ENCODE results near the gene PRSS38.

PRSS38 gene

GRCh38 chr1:227793948-227794816 is 21.3 kb upstream of the PRSS38 start:
- DNase-seq: no peak

GRCh38 chr1:227794817-227795192 is 20.7 kb upstream of the PRSS38 start:
- no peak for DNase-seq

GRCh38 chr1:227795732-227796131 is 19.7 kb upstream of the PRSS38 start:
- no peak for DNase-seq

- DNase-seq: no peak
Measured at GRCh38 chr1:227796359-227796915, 19.0 kb upstream of the PRSS38 start.

- DNase-seq: no peak
Measured at GRCh38 chr1:227797144-227797543, 18.3 kb upstream of the PRSS38 start.

- DNase-seq: no peak
Measured at GRCh38 chr1:227797625-227798024, 17.9 kb upstream of the PRSS38 start.

- no peak for DNase-seq
Measured at GRCh38 chr1:227798078-227798802, 17.2 kb upstream of the PRSS38 start.

- no peak for DNase-seq
Measured at GRCh38 chr1:227799756-227800155, 15.7 kb upstream of the PRSS38 start.

- DNase-seq: no peak
Measured at GRCh38 chr1:227803933-227804332, 11.5 kb upstream of the PRSS38 start.

- no peak for DNase-seq
Measured at GRCh38 chr1:227805606-227806197, 9.8 kb upstream of the PRSS38 start.

GRCh38 chr1:227808566-227808965 is 6.9 kb upstream of the PRSS38 start:
- DNase-seq: no peak

GRCh38 chr1:227809026-227809425 is 6.4 kb upstream of the PRSS38 start:
- DNase-seq: no peak

GRCh38 chr1:227813962-227814361 is 1.5 kb upstream of the PRSS38 start:
- no peak for DNase-seq

GRCh38 chr1:227816750-227817446 is 1.4 kb downstream of the PRSS38 start:
- no peak for DNase-seq

- DNase-seq: no peak
Measured at GRCh38 chr1:227823537-227823936, 8.1 kb downstream of the PRSS38 start.

- DNase-seq: no peak
Measured at GRCh38 chr1:227824204-227824603, 8.7 kb downstream of the PRSS38 start.

- no peak for DNase-seq
Measured at GRCh38 chr1:227828786-227829185, 13.3 kb downstream of the PRSS38 start.

GRCh38 chr1:227838181-227838580 is 22.7 kb downstream of the PRSS38 start:
- DNase-seq: no peak

- DNase-seq: no peak
Measured at GRCh38 chr1:227841096-227841495, 25.6 kb downstream of the PRSS38 start.

GRCh38 chr1:227844320-227845146 is 29.1 kb downstream of the PRSS38 start:
- no peak for DNase-seq

GRCh38 chr1:227845147-227845458 is 29.6 kb downstream of the PRSS38 start:
- no peak for DNase-seq

GRCh38 chr1:227845519-227845918 is 30.0 kb downstream of the PRSS38 start:
- no peak for DNase-seq

Data from NCI-H1436 treated with DMSO at 0.1 percent for 48 hours (cell line).